GM12892 (cell line): Measurements from ENCODE around the gene TPH2.

Experiments
- POLR2A ChIP-seq: IDR thresholded peaks from 2 replicates; pipeline ENCODE4 v1.6.1; 2011; ENCODE audit warnings: low read depth, low read length, control low read depth
- POLR2AphosphoS5 ChIP-seq: IDR thresholded peaks from 2 replicates; pipeline ENCODE4 v1.6.1; 2011; ENCODE audit warnings: low read depth, low read length, control low read depth
- TAF1 ChIP-seq: IDR thresholded peaks from 2 replicates; pipeline ENCODE4 v1.6.1; 2011; ENCODE audit warnings: low read depth, mild to moderate bottlenecking, control low read depth, low read length, borderline replicate concordance

DNA sequence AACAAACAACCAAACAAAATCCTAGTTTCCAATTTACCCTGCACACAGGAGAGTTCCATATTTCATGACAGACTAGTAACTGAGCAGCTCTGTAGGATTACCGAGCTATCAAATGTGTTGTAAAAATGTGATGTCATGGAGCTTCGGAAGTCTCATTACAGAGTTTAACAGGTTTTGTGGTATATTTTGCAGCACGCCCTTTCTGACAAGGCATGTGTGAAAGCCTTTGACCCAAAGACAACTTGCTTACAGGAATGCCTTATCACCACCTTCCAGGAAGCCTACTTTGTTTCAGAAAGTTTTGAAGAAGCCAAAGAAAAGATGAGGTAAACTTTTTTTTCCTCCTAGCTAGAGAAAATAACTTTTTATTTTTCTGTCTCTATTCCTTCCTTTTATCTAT lies 92.4 kb downstream of the TPH2 start:
- TF ChIP-seq POLR2AphosphoS5 (no peak), POLR2A (no peak), TAF1 (no peak)
